AG10803 (cell line): ENCODE measurements around the gene CST11.

Source experiments
- DNase-seq: peaks from one replicate; pipeline ENCODE4 v3.0.0; 2010; ENCODE audit warnings: low read depth
- H3K4me3 ChIP-seq: 2 replicates; pipeline ENCODE4 v1.5.1; 2011; ENCODE audit warnings: mild to moderate bottlenecking, low read length, control low read depth
- TF ChIP-seq, protein P1 (sequence below): conservative IDR thresholded peaks from 2 replicates; pipeline ENCODE4 v1.5.1; 2011; ENCODE audit warnings: mild to moderate bottlenecking, low read length, control low read depth, inconsistent platforms

CST11 gene

GRCh38 chr20:23461180-23461579 lies 8.5 kb upstream of the CST11 start:
- TF ChIP-seq, protein P1, sequence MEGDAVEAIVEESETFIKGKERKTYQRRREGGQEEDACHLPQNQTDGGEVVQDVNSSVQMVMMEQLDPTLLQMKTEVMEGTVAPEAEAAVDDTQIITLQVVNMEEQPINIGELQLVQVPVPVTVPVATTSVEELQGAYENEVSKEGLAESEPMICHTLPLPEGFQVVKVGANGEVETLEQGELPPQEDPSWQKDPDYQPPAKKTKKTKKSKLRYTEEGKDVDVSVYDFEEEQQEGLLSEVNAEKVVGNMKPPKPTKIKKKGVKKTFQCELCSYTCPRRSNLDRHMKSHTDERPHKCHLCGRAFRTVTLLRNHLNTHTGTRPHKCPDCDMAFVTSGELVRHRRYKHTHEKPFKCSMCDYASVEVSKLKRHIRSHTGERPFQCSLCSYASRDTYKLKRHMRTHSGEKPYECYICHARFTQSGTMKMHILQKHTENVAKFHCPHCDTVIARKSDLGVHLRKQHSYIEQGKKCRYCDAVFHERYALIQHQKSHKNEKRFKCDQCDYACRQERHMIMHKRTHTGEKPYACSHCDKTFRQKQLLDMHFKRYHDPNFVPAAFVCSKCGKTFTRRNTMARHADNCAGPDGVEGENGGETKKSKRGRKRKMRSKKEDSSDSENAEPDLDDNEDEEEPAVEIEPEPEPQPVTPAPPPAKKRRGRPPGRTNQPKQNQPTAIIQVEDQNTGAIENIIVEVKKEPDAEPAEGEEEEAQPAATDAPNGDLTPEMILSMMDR = no peak
- no peak overlapping the region for H3K4me3 ChIP-seq
- DNase-seq = no peak

GRCh38 chr20:23459461-23460150 lies 6.9 kb upstream of the CST11 start:
- DNase-seq = no peak
- TF ChIP-seq, protein P1 = no peak

GRCh38 chr20:23456873-23457272 lies 4.2 kb upstream of the CST11 start:
- no peak for DNase-seq
- TF ChIP-seq, protein P1 = no peak
- H3K4me3 ChIP-seq = no peak overlapping the region

More at GRCh38 chr20:23459461-23460150, 6.9 kb upstream of the CST11 start:
- no peak overlapping the region for H3K4me3 ChIP-seq

DNA sequence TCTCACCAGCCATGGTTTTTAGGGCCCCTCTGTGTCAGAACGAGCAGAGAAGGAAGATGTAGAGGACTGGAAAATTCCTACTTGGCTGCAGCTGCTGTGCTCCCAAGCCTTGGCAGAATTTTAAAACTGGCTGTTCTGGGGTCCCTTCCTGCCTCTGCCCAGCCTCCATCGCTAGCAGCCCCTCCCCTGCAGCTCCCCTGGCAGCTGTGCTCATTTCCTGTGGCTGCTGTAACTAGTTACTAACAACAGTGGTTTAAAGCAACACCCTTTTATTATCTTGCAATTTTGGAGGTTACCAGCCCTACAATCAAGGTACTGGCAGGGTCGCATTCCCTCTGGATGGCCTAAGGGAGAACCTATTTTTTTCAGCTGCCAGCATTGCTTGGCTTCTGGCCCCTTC lies 3.7 kb upstream of the CST11 start:
- H3K4me3 ChIP-seq = no peak overlapping the region
- TF ChIP-seq, protein P1 = no peak
- DNase-seq = no peak

- TF ChIP-seq, protein P1 = no peak
- no peak for DNase-seq
- no peak overlapping the region for H3K4me3 ChIP-seq
These were observed 3.0 kb upstream of the CST11 start for GRCh38 chr20:23455639-23456038.

DNA sequence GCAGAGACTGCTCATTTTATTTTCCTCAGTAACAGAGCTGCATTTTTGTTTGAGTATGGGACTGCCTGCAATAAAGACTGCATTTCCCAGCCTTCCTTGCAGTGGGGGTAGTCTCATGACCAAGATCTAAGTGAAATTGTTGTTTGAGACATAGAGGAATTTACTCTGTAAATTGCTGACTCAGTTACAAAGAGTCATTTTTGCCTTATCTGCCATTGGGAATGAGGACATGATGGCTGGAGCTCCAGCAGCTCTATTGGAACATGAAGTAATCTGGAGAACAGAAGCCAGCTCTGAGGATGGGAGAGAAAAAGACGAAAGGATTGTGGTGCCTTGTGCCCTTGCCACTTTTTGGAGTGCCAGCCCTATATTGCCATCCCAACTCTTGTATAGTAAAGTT lies 2.1 kb upstream of the CST11 start:
- no peak overlapping the region for H3K4me3 ChIP-seq
- TF ChIP-seq, protein P1 = no peak
- DNase-seq = no peak
